HG03064 (cell line): ENCODE results near the gene RTL9.

Experiments
- ATAC-seq: cut with Tn5 transposase; IDR thresholded peaks from one replicate; pipeline ENCODE4 v1.9.1; 2021; ENCODE audit warnings: low read depth; ENCODE audit not compliant: unreplicated experiment

The RTL9 gene

GRCh38 chrX:110341189-110342035 is 17.2 kb upstream of the RTL9 start:
- ATAC-seq, result peak; percentile 81

GRCh38 chrX:110346681-110347080 is 12.0 kb upstream of the RTL9 start:
- ATAC-seq, result no peak

DNA sequence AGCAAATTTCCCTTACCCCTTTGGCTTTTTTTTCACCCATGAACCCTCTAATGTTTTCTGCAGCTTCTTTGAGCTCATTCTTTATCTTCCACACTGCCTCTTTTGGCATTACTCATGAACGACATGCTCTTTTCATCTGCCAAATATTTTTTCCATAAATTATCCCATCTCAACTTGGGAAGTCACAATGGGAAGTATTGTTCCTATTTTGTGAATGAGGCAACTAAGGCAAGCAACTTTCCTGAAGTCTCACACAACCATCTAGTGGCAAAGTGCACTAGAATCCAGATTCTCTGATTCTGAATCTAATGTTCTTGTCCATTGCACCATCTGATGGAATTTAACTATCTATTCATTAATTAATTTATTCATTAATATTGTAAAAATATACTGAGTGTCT is 625 bp downstream of the RTL9 start:
- no peak for ATAC-seq

- no peak for ATAC-seq
Observed at GRCh38 chrX:110363244-110363643, 4.6 kb downstream of the RTL9 start.

DNA sequence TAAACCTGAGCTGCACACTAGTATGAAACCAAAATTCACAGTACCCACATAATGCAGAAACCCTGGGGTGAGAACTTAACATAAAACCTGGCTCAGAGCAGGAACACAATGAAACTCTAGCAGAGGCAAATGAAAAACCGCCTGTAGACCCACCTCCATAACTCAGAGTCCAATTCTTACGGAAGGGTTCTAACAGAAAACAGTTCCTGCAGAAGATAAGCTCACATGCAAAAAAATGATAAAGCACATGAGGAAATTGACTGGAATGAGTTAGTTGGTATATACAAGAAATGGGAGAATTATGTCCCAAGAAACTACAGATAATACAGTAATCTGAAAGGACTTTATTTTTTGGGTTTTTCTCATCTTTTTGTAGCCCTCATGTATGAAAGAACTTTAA is 14.7 kb downstream of the RTL9 start:
- ATAC-seq, result no peak

DNA sequence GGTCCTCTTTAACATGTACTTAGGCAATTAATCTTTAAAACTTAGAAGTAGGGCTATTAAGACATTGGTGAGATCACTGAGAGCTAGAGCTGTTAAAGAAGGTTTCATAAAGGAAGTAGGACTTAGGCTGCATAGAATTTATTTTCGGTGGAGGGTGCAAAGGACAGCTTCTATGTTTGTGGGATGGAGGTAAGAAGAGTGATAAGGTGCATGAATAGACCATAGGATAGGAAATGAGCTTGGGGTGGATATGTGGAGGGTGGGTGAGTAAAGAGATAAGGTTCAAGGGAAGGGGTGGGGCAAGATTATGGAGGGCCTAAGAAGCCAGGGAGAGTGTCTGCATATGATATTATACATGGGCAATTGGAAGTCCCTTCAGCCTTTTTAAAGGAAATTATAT is 15.9 kb downstream of the RTL9 start:
- ATAC-seq, result no peak

GRCh38 chrX:110381216-110381615 is 22.6 kb downstream of the RTL9 start:
- ATAC-seq, result no peak

DNA sequence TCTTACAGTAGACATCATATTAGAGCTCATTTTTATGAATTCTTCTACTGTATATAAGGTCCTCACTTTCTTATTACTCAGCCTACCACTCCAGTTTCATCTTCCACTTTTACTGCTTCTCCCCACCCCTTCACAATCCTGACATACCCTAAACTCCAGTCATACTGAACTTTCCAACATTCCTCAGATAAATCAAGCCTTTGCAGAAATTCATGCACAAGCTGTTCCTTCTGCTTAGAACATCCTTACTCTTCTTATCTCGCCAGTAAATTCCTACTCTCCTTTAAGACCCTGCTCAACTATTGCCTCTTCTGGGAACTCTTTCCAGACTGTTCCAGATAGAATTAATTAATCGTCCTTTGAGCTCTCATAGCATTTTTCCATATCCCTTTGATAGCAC is 24.8 kb downstream of the RTL9 start:
- ATAC-seq, result no peak

DNA sequence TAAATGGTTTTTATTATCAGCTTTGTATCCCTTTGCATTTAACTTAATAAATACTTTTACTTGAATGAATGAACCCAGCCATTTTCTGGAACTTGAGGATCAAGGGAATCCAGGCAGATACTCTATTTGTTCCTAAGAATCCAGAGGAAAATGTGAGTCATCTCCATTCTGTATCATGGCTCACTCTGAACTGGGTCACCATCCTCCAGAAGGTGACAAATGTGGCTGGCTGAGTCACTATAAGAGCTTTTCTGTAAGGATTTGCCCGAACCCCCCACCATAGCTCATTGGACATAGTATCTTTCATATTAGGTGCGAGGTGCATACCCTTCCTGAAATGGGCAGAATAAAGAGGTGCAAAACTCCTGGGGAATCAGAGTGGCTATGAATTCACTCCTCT is 25.8 kb downstream of the RTL9 start:
- no peak for ATAC-seq

- ATAC-seq, result no peak
Observed at GRCh38 chrX:110389570-110389969, 30.9 kb downstream of the RTL9 start.

- no peak for ATAC-seq
Observed at GRCh38 chrX:110391086-110391485, 32.4 kb downstream of the RTL9 start.

GRCh38 chrX:110394651-110395050 is 36.0 kb downstream of the RTL9 start:
- ATAC-seq, result no peak

DNA sequence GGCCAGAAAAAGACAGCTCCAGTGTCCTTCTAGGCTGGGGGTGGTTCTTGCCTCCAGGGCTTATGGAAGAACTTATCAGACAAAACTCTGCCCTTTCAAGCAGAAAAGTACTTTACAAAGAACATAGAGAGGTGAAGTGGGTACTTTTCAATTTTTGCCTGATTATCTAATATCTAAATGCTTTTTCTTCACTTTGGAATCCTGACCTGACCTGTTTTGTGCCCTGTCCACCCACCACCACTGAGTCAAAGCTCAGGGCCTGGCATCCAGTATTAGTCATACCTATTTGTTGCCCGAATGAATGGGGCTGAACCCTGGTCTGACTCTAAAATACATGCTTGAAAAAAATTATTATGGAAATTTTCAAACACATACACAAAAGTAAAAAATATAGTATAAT is 37.2 kb downstream of the RTL9 start:
- ATAC-seq, result no peak

- no peak for ATAC-seq
Observed at GRCh38 chrX:110396735-110397134, 38.1 kb downstream of the RTL9 start.

DNA sequence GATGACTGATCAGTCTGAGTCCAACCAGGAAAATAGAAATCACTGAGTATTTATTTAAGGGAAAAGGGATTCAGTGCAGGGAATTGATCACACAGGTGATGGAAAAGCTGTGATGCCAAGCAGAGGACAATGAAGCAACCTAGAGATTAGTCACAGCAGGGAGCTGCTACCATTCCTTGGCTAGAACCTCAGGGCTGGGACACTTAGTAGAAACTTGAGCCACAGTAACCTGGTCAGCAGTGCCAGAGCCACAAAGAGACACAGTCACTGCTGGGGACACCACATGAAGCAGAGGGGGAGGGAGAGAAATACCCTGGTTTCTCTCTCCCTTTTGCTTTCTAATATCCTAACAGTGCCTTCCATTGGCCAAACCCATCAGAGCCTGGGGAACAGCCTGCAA is 38.7 kb downstream of the RTL9 start:
- ATAC-seq, result no peak

DNA sequence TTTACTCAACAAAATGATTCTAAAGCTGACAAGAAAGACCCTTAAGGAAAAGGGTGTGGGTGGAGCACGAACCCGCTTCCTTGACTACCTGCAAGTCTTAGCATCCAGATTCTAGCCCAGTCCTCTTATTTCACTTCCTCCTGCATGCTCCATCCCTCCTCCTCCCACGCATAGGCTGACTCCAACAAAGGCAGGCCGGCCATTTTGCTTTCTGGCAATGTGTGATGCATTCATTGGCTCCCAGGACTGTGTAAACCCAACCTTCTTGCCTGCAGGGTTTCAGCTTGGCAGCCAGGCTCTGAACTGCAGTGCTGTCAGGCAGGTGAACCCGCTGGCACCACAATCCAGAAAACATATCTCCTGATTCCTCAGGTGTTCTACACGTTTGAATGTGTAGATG is 39.3 kb downstream of the RTL9 start:
- ATAC-seq, result no peak

DNA sequence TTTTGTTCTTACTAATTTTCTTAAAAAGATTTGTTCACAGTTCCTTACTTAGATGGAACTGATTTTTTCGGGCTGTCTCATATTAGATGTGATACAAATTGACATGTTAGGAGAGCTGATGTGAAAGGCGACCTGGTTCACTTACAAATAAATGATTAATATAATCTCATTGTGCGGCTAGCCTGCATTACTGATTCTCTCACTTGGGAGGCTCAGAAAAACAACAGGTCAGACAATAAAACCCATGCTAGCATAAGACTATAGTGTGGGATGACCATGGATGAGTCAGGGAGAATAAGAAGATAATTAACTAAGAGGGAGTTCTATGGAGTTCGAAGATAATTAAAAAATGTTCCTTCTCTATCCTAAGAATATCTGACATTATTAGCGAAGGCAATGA is 40.8 kb downstream of the RTL9 start:
- no peak for ATAC-seq

GRCh38 chrX:110399966-110400365 is 41.3 kb downstream of the RTL9 start:
- ATAC-seq, result no peak

DNA sequence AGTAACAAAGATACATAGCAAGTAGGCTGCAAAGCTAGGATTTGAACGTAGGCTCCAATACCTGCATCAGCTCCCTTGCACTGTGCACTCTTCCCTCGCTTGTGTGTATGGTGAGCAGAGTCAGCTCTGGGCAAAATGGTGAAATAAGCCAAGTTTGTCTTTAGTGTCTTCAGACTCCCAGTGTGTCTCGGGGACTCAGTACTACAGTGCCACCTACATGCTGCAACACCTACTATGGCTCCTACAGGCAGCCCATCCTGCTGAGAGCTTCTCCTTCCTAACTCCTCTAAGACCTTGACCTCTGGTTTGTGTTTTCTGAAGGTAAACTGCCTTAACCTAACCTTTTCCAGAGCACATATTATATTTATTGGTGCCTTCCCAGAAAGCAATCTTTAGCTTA is 42.5 kb downstream of the RTL9 start:
- no peak for ATAC-seq

DNA sequence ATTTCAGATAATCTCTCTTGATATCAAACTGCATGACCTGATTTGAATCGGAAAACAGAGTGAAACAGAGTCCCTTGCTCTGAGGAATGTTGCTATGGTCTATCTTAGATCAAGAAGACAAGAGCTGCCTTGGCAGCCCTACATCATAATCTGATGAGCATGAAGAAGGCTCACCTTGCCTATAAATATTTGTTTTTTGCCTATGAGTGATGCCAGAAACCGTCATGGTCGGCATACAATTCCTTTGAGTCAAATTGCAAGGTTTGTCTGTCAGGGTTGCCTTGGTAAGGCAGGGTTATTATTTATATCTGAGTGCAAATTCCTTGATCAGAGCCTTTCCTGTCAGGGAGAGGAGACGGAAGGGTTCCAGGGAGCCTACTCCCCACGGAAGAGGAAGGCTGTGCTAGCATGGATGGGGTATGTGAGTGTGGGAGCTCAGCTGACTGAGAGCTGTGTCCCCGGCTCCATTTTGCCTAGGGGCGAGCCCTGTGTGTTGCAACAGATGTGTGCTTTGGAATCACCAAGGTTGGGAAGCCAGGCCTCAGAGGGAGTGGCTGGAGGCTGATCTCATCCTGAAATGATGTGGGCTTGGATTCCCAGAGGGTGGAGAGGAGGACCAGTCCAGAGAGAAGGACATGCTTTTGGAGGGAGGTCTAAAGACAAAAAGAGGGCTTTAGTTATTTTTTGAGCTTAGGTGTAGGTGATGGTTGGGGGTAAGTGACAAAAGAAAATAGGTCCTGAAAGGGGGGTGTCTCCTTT is 43.6 kb downstream of the RTL9 start:
- ATAC-seq, result no peak

DNA sequence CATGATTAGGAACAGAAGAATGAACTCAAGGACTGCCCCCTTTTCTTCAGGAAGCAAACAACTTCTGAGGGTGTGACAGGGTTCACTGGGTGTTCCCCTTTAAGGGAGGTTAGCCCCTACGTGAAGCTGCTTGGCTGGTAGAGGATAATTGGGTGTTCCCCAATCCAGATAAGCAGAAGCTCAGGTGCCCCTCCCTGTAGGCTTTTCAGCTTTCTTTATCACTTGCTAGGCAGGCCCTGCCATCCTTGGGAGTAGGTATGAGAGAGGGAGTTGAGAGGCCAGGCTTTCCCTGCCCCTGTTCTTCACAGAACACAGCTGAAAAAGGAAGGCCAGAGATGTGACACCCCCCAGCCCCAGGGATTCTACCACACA is 44.2 kb downstream of the RTL9 start:
- ATAC-seq, result no peak
